NCI-H2171 treated with DMSO at 0.1 percent for 48 hours (cell line): ENCODE results near the gene BDNF.

Source experiments
- DNase-seq: peaks from one replicate; lab custom pipeline; 2025; lab: John Stamatoyannopoulos, UW

Gene BDNF

GRCh38 chr11:27625347-27625912, 74.8 kb downstream of the BDNF start:
- DNase-seq, result no peak

DNA sequence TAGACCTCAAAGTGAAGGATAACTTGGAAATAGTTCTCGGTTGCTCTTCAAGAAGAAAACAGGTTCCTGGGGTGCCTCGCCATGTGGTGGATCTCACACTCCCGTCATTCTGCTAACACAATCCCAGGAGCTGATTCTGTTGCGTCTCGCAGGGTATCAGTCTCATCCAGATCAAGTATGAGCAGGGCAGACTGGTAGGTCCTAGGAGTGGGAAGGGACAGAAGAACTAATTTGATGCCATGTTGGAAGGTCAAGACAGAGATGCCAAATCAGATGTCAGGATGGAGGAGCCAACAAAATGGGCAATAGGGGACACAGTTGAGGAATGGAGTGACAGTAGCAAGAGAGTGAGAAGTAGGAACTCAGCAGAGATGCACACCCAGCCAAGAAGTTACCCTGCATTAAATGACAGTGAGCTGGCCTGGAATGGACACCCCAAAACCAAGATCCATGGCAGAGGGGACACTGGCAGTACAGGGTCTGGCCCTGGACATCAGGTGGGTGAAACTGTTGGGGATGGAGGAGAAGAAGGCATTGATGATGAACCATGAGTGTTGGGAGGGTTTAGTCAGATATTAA, 76.2 kb downstream of the BDNF start:
- no peak for DNase-seq

DNA sequence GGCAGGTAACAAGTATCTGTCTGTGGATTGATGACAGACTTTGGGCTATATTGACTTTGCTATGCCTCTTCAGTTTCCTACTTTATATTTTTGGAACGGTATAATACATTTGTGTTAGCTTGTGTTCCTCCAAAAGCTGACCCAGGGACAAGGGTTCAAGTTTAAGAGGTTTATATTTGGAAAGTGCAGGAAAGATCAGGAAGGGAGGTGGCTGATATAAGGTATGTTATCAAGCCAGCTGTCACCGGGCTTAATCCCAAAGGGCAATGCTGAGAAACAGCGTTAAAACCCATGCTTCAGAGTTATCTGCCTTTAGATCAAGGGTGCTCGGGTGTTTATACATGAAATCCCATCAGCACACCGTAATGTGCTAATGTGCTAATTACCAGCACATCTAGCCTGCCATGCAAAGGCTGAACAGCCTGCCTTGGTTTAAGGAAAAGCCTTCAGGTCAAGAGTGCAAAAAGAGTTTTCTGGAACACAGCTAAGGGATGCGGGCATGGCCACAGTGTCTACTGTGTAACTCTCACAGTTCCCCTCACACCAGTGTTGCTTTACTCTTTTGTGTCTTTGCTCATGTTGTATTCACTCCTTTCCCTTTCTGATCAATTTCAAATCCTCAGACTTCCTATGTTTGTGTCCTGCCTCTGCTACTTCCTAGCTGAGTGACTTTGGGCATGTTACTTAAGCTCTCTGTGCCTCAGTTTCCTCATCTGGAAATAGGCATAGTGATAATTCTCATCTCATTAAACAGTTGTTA, 77.5 kb downstream of the BDNF start:
- DNase-seq, result no peak

DNA sequence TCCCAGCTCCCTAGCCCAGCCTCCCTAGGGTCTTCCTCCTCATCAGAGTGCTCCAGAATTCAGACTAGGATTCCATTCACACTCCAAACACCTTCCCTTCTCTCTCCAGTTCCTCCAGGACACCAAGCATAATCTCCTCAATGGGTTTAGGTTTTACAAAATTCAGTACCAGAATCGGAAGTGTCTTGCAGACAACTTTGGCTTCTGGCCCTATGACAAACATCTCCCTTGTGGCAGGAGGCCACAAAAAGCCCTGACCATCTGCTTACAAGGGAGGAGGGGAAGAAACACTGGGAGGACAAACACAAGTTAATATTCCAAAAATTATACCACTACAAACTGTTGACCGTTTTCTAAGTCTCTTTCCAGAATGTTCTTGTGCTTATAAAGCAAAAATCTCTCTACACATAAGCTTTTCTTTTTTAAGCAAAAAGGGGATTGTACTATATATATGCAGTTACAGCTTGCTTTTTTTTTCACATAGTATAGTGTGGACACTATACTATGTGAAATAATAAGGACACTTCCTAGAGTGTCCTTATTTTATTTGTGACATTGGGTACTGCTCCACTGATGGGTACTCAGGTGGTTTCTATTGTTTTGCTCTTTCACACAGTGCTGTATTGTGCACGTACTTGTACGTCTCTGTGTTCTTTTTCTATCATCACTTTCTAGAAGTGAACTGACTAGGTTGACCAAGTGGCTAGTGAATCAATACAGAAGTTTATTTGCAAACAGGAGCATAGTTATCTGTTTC, 78.7 kb downstream of the BDNF start:
- no peak for DNase-seq

GRCh38 chr11:27619763-27620335, 80.4 kb downstream of the BDNF start:
- no peak for DNase-seq

DNA sequence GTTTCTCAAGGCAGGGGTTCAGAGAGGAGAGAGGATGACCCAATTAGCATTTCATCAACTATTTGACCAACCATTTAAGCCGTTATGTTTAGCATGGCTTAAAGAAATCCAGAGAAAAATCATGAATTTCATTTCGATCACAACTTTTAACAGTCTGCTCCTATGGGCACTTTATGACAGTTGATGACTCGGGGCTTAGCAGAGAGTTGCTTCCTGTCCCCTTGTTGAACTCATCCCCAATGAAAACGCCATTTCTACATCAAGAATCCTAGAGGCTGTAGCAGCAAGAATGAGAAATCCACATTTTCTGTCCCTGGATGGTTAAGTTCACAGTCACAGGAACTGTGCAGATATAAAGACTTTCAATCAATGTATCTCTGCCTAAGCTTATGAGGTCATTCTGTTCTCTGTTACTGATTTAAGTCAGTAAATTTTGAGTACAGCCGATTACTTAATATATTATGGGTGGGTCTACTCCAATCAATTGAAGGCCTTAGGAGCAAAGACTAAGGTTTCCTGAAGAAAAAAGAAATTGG, 81.1 kb downstream of the BDNF start:
- DNase-seq, result no peak

DNA sequence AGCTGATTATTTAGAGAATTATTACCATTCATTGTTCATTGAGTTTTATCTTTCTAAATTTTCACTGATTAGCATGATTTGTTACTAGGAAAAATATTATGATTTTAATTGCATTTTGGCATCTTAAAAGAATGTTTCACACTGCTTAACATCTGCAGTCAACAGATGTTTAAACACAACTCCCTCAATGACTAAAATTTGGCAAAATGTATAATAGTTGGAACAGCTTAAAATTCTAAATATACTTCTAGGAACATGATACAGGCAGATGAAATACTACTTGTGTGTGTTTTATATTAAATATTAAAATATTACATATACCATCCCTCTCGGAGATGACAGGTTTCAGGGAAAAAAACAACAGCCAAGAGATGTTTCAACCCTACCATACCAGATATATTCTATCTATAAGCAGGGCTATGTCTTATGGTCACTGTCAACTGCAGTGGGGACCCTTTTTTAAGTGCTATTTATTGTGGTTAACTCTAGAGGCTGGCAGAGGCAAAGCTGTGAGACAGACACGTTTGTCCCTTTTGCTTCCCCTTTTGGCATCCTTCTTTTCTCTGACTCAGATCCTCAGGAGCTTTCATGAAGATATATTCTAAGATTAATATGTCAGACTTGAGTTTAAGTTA, 81.9 kb downstream of the BDNF start:
- DNase-seq, result no peak

- DNase-seq, result no peak
Measured at GRCh38 chr11:27616711-27617110, 83.5 kb downstream of the BDNF start.

GRCh38 chr11:27615833-27616232, 84.4 kb downstream of the BDNF start:
- DNase-seq, result no peak

GRCh38 chr11:27614092-27614491, 86.2 kb downstream of the BDNF start:
- no peak for DNase-seq

- no peak for DNase-seq
Measured at GRCh38 chr11:27612932-27613880, 87.0 kb downstream of the BDNF start.

DNA sequence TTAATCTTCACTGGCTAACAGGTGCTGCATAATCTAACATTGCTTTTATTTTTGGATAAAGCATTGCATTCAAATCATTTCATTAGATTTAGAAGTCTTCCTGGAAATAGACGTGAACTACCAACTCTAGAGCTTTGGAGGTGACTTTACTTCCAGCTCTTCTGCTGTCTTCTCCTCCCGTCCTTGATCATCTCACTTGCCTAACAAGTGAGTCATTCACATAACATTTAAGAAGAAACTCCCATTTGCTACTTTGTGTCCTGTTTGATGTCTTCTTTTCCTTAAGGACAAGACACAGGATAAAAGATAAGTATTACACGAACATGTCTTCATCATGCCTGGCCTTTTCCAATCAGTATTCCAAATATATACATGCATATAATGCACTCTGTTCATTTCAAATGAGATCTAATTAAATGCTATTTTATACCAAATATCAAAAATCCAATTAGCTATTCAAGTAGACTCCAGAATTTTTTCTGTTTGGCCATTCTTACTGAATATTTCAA, 88.3 kb downstream of the BDNF start:
- no peak for DNase-seq

- DNase-seq, result no peak
Measured at GRCh38 chr11:27611390-27611789, 88.9 kb downstream of the BDNF start.

GRCh38 chr11:27610946-27611345, 89.3 kb downstream of the BDNF start:
- DNase-seq, result no peak

- no peak for DNase-seq
Measured at GRCh38 chr11:27610280-27610679, 90.0 kb downstream of the BDNF start.

- no peak for DNase-seq
Measured at GRCh38 chr11:27608951-27609350, 91.3 kb downstream of the BDNF start.

- DNase-seq, result no peak
Measured at GRCh38 chr11:27605422-27605821, 94.8 kb downstream of the BDNF start.
